Measurements from ENCODE around the gene NAA15.

NAA15 gene

DNA sequence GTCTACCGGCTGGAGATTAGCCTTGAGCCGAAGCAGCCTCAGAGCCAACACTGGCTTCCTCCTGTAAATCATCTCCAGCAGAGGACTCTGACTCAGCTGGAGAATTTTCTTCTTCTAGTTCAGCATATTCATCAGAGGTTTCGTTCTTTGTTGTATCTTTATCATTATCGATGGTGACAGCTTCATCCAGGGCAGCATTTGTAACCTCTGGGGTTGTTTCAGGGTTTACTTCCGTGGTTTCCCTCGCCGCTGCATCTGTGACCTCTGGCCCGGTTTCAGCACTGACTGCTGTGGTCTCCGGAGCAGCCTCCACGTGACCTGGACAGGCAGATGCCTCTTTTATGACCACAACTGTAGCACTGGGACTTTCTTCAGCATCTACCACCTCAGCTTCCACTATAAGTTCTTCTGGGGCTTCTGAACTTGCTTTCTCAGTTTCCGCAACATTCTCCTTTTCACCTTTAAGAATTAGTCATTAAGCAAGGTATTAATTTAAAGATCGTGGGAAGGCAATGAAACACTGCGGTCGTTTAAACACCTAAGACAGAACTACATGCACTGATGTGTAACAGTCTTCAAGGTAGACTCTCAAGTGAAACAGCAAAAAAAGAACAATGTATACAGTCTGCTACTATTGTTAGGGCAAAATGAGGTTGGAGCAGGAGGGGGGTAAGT, 34.6 kb upstream of the NAA15 start:
- no peak for TF ChIP-seq CTCF (IDR thresholded peaks at IDR 0.05; ENCODE audit: low read length, missing control alignments)
- H3K4me3 ChIP-seq (replicated peaks; ENCODE audit: low read depth, low read length), result peak overlapping the region; percentile 49
- DNase-seq (ENCODE audit: low read depth), result peak; percentile 55

DNA sequence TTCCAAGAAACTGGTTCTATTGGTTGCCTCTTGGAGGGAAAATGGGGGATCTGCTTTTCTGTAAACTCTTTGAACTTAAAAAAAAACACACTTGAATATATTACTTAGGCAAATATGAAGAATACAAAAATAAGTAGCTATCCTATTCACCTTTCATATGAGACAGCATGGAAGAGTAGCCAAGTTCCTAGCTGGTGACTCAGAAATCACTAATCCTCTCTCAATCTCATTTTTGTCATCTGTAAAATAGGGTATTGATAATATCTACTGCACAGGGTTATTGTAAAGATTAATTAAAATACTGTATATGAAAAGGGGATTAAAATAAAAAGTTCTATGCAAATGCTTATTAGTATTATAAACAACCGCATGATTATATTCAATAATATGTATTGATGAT, 34.0 kb upstream of the NAA15 start:
- H3K4me3 ChIP-seq (replicated peaks; ENCODE audit: low read depth, low read length), result no peak overlapping the region
- no peak for TF ChIP-seq CTCF (IDR thresholded peaks at IDR 0.05; ENCODE audit: low read length, missing control alignments)
- no peak for DNase-seq (ENCODE audit: low read depth)

DNA sequence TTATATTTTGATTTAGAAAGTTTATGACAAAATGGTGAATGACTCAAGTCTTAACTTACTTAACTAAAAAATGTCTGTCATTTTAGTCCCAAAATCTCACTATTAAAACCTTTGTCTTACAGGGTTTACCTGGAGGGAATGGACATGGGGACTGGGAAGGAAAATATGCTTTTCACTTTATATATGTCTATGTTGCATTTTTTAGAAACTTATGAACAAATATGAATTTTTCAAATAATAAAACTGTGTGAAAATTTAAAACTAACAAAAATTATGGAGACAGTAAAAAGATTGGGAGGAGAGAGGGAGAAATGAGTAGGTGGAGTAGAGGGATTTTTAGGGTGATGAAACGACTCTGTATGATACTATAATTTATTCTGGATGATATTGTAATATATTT, 27.5 kb upstream of the NAA15 start:
- H3K4me3 ChIP-seq (replicated peaks; ENCODE audit: low read depth, low read length), result no peak overlapping the region
- no peak for TF ChIP-seq CTCF (IDR thresholded peaks at IDR 0.05; ENCODE audit: low read length, missing control alignments)
- no peak for DNase-seq (ENCODE audit: low read depth)

GRCh38 chr4:139274790-139275189, 26.5 kb upstream of the NAA15 start:
- no peak for TF ChIP-seq CTCF (IDR thresholded peaks at IDR 0.05; ENCODE audit: low read length, missing control alignments)
- no peak overlapping the region for H3K4me3 ChIP-seq (replicated peaks; ENCODE audit: low read depth, low read length)
- no peak for DNase-seq (ENCODE audit: low read depth)

DNA sequence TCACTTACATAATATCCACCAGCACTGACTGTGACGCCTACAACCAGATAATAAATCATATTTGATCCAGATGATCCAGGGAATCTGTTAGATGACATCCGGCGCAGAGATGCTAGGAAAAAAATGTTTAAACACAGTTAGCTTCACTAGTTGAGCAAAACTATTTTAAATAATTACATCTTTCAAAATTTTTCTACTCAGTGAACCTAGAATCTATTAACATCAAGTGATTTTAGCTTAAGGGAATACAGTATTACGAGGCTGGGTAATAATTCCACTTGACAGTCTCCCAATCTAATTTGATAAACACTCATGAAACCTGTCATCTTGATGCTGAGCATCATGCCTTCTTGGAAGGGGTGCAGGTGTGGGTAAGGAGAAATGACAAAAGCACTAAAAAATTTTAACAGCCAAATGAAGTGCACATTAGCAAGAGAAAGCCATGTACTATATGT, 26.0 kb upstream of the NAA15 start:
- no peak for TF ChIP-seq CTCF (IDR thresholded peaks at IDR 0.05; ENCODE audit: low read length, missing control alignments)
- no peak for DNase-seq (ENCODE audit: low read depth)
- no peak overlapping the region for H3K4me3 ChIP-seq (replicated peaks; ENCODE audit: low read depth, low read length)

GRCh38 chr4:139278485-139278884, 22.8 kb upstream of the NAA15 start:
- no peak for TF ChIP-seq CTCF (IDR thresholded peaks at IDR 0.05; ENCODE audit: low read length, missing control alignments)
- no peak for DNase-seq (ENCODE audit: low read depth)
- H3K4me3 ChIP-seq (replicated peaks; ENCODE audit: low read depth, low read length), result peak overlapping the region; percentile 62

All from fibroblast of pulmonary artery (primary cell).